Trophoblast cell (in vitro differentiated cells and primary cell): Measurements from ENCODE around the gene PAX7.
A peak's percentile ranks its signal among the peaks of the same experiment; 100 is the strongest.

Source experiments
- DNase-seq, 2 donors: peaks; one replicate each; pipeline ENCODE4 v3.0.0-alpha.2; 2016
- H2AFZ ChIP-seq: 2 replicates; pipeline ENCODE4 v1.6.1; 2013; ENCODE audit warnings: low read length, moderate library complexity, mild to moderate bottlenecking; ENCODE audit not compliant: insufficient read depth, poor library complexity
- H2AK5ac ChIP-seq: 2 replicates; pipeline ENCODE4 v1.6.1; 2013; ENCODE audit warnings: mild to moderate bottlenecking, low read length
- H2BK120ac ChIP-seq: 2 replicates; pipeline ENCODE4 v1.6.1; 2013; ENCODE audit warnings: low read length, mild to moderate bottlenecking, moderate library complexity; ENCODE audit not compliant: insufficient read depth, poor library complexity
- H2BK12ac ChIP-seq: 2 replicates; pipeline ENCODE4 v1.6.1; 2013; ENCODE audit warnings: mild to moderate bottlenecking, low read length, moderate library complexity
- H2BK5ac ChIP-seq: 2 replicates; pipeline ENCODE4 v1.6.1; 2013; ENCODE audit warnings: low read length, low read depth, moderate library complexity, mild to moderate bottlenecking; ENCODE audit not compliant: poor library complexity
- H3K14ac ChIP-seq: 2 replicates; pipeline ENCODE4 v1.6.1; 2013; ENCODE audit warnings: mild to moderate bottlenecking, low read length
- H3K18ac ChIP-seq: 2 replicates; pipeline ENCODE4 v1.6.1; 2013; ENCODE audit warnings: mild to moderate bottlenecking, low read length
- H3K23ac ChIP-seq: 2 replicates; pipeline ENCODE4 v1.6.1; 2013; ENCODE audit warnings: low read length
- H3K27ac ChIP-seq: 2 replicates; pipeline ENCODE4 v1.5.1; 2013; ENCODE audit warnings: low read depth, mild to moderate bottlenecking, inconsistent platforms, low read length, moderate library complexity
- H3K27me3 ChIP-seq: 2 replicates; pipeline ENCODE4 v1.6.1; 2013; ENCODE audit warnings: inconsistent platforms, mild to moderate bottlenecking, low read length, moderate library complexity; ENCODE audit not compliant: insufficient read depth
- H3K36me3 ChIP-seq, 2 experiments: 1 replicate in 1 of 2; 2 replicates in 1 of 2; pipeline ENCODE4 v1.6.1; 2013; ENCODE audit warnings: low read length in 2 of 2, mild to moderate bottlenecking in 2 of 2, moderate library complexity in 1 of 2; ENCODE audit not compliant: insufficient read depth in 2 of 2, control insufficient read depth in 1 of 2
- H3K4ac ChIP-seq: 2 replicates; pipeline ENCODE4 v1.6.1; 2013; ENCODE audit warnings: low read depth, mild to moderate bottlenecking, low read length, moderate library complexity
- H3K4me1 ChIP-seq, 2 experiments: 1 replicate in 1 of 2; 2 replicates in 1 of 2; pipeline ENCODE4 v1.6.1; 2013; ENCODE audit warnings: low read length in 2 of 2, mild to moderate bottlenecking in 2 of 2, moderate library complexity in 1 of 2; ENCODE audit not compliant: insufficient read depth in 2 of 2, control insufficient read depth in 1 of 2
- H3K4me2 ChIP-seq: 2 replicates; pipeline ENCODE4 v1.6.1; 2013; ENCODE audit warnings: inconsistent platforms, mild to moderate bottlenecking, low read length, moderate library complexity
- H3K4me3 ChIP-seq: 2 replicates; pipeline ENCODE4 v1.5.1; 2013; ENCODE audit warnings: mild to moderate bottlenecking, low read depth, low read length, inconsistent platforms
- H3K79me1 ChIP-seq: one replicate; pipeline ENCODE4 v1.6.1; 2013; ENCODE audit warnings: low read length
- H3K79me2 ChIP-seq: 2 replicates; pipeline ENCODE4 v1.6.1; 2013; ENCODE audit warnings: low read length, mild to moderate bottlenecking; ENCODE audit not compliant: control insufficient read depth, insufficient read depth, poor library complexity
- H3K9ac ChIP-seq: 2 replicates; pipeline ENCODE4 v1.6.1; 2013; ENCODE audit warnings: mild to moderate bottlenecking, low read length
- H3K9me3 ChIP-seq: 2 replicates; pipeline ENCODE4 v1.6.1; 2013; ENCODE audit warnings: low read depth, mild to moderate bottlenecking, control low read depth, inconsistent platforms, low read length; ENCODE audit not compliant: insufficient read depth
- H4K12ac ChIP-seq: 2 replicates; pipeline ENCODE4 v1.6.1; 2013; ENCODE audit warnings: low read depth, mild to moderate bottlenecking, low read length, moderate library complexity
- H4K8ac ChIP-seq: 2 replicates; pipeline ENCODE4 v1.6.1; 2013; ENCODE audit warnings: low read depth, mild to moderate bottlenecking, low read length, moderate library complexity
- H4K91ac ChIP-seq: one replicate; pipeline ENCODE4 v1.6.1; 2013; ENCODE audit warnings: low read depth, mild to moderate bottlenecking, low read length, moderate library complexity
- WGBS: extraction: QIAGEN DNeasy Blood & Tissue Kit; methylation state at CpG from one replicate; pipeline ENCODE4 v1.1.7; 2013; ENCODE audit warnings: missing lambda C conversion rate; ENCODE audit not compliant: insufficient read length, insufficient coverage; ENCODE audit errors: extremely low coverage; 5-methylcytosine and 5-hydroxymethylcytosine counted together

The PAX7 gene

GRCh38 chr1:18635891-18636595 lies 5.4 kb downstream of the PAX7 start:
- no peak overlapping the region for H2AFZ ChIP-seq

GRCh38 chr1:18636596-18637508 lies 6.2 kb downstream of the PAX7 start:
- Histone ChIP-seq H3K4ac (no peak overlapping the region), H3K4me3 (no peak overlapping the region), H3K23ac (no peak overlapping the region), H3K14ac (no peak overlapping the region), H3K36me3 (no peaks in the 10 kb centered on the region), H4K12ac (no peak overlapping the region), H3K9me3 (peaks cover 5% of the 10 kb centered on the region), H3K4me2 (peak overlapping the region; percentile 30), H4K91ac (no peak overlapping the region), H2BK5ac (no peak overlapping the region), H3K18ac (no peak overlapping the region), H3K79me2 (no peaks in the 10 kb centered on the region), H3K4me1 (no peaks in the 10 kb centered on the region), H2AK5ac (no peak overlapping the region), H2BK120ac (no peak overlapping the region), H3K9ac (no peak overlapping the region), H4K8ac (no peak overlapping the region), H3K27me3 (peaks cover 96% of the 10 kb centered on the region), H2AFZ (no peak overlapping the region), H2BK12ac (no peak overlapping the region), H3K27ac (no peak overlapping the region), H3K79me1 (no peaks in the 10 kb centered on the region)
- no peak for DNase-seq
- WGBS = no CpG with 5 or more reads among the region's 52 CpGs

More at GRCh38 chr1:18635891-18636595, 5.4 kb downstream of the PAX7 start:
- Histone ChIP-seq H3K18ac (no peak overlapping the region), H3K9ac (no peak overlapping the region), H2BK120ac (no peak overlapping the region), H3K79me2 (no peaks in the 10 kb centered on the region), H3K9me3 (peaks cover 5% of the 10 kb centered on the region), H3K14ac (no peak overlapping the region), H3K27me3 (peaks cover 95% of the 10 kb centered on the region), H3K23ac (no peak overlapping the region), H3K27ac (no peak overlapping the region), H3K36me3 (no peaks in the 10 kb centered on the region), H3K4me3 (no peak overlapping the region), H4K12ac (no peak overlapping the region), H2BK12ac (no peak overlapping the region), H3K79me1 (no peaks in the 10 kb centered on the region), H4K8ac (no peak overlapping the region), H4K91ac (no peak overlapping the region), H3K4me2 (no peak overlapping the region), H3K4ac (no peak overlapping the region), H2BK5ac (no peak overlapping the region), H2AK5ac (no peak overlapping the region), H3K4me1 (no peaks in the 10 kb centered on the region)
- DNase-seq = peak; percentile 6 to 33
- WGBS = no CpG with 5 or more reads among the region's 40 CpGs

- no peak overlapping the region for H2BK12ac ChIP-seq
- no peaks in the 10 kb centered on the region for H3K4me1 ChIP-seq
- H4K91ac ChIP-seq = no peak overlapping the region
- H2AFZ ChIP-seq = no peak overlapping the region
- no peak overlapping the region for H2BK5ac ChIP-seq
- no peaks in the 10 kb centered on the region for H3K79me2 ChIP-seq
- no CpG with 5 or more reads among the region's 24 CpGs for WGBS
- no peak overlapping the region for H3K23ac ChIP-seq
- no peak overlapping the region for H3K4ac ChIP-seq
- no peak overlapping the region for H3K4me2 ChIP-seq
- H3K36me3 ChIP-seq = no peaks in the 10 kb centered on the region
- H3K79me1 ChIP-seq = no peaks in the 10 kb centered on the region
- no peak overlapping the region for H2AK5ac ChIP-seq
- H3K9me3 ChIP-seq = peaks cover 5% of the 10 kb centered on the region
- no peak overlapping the region for H4K12ac ChIP-seq
- H3K27me3 ChIP-seq = peaks cover 95% of the 10 kb centered on the region
- no peak overlapping the region for H4K8ac ChIP-seq
- no peak overlapping the region for H2BK120ac ChIP-seq
- DNase-seq = no peak
- H3K9ac ChIP-seq = no peak overlapping the region
- H3K27ac ChIP-seq = no peak overlapping the region
- H3K4me3 ChIP-seq = no peak overlapping the region
- H3K14ac ChIP-seq = no peak overlapping the region
- H3K18ac ChIP-seq = no peak overlapping the region
Observed at GRCh38 chr1:18637511-18637960, 6.9 kb downstream of the PAX7 start.

GRCh38 chr1:18637962-18638834 lies 7.6 kb downstream of the PAX7 start:
- Histone ChIP-seq H3K4ac (no peak overlapping the region), H3K9ac (no peak overlapping the region), H2AFZ (no peak overlapping the region), H3K27ac (no peak overlapping the region), H3K27me3 (peaks cover 95% of the 10 kb centered on the region), H4K12ac (no peak overlapping the region), H3K4me2 (no peak overlapping the region), H3K14ac (no peak overlapping the region), H2AK5ac (no peak overlapping the region), H3K23ac (no peak overlapping the region), H2BK5ac (no peak overlapping the region), H3K79me1 (no peaks in the 10 kb centered on the region), H2BK12ac (no peak overlapping the region), H3K4me1 (no peaks in the 10 kb centered on the region), H3K79me2 (no peaks in the 10 kb centered on the region), H4K8ac (no peak overlapping the region), H3K9me3 (peaks cover 5% of the 10 kb centered on the region), H3K36me3 (no peaks in the 10 kb centered on the region), H4K91ac (no peak overlapping the region), H2BK120ac (no peak overlapping the region), H3K18ac (no peak overlapping the region), H3K4me3 (no peak overlapping the region)
- no peak for DNase-seq
- no CpG with 5 or more reads among the region's 15 CpGs for WGBS
